ENCODE data around the gene ARHGEF33. TPM values are rescaled to one million over a fixed set of nuclear protein-coding genes. Genes with fewer than 3 reads are reported as not detected.

Gene ARHGEF33
- total RNA-seq, 2 donors from 2014 or later: 0.96 to 2.2 TPM

GRCh38 chr2:39000552-39000951 lies 110.9 kb downstream of the ARHGEF33 start:
- Histone ChIP-seq H3K27ac (no peak overlapping the region), H3K4me3 (no peak overlapping the region), H3K27me3 (replicated peaks; ENCODE audit: insufficient read depth) (no peaks in the 10 kb centered on the region), H3K36me3 (peaks cover 0 to 3% of the 10 kb centered on the region in 2 donors), H3K4me1 (replicated peaks) (no peaks in the 10 kb centered on the region), H3K9me3 (no peaks in the 10 kb centered on the region)
- 77% methylated on average over 2 of the region's 2 CpGs for WGBS
- DNase-seq (ENCODE audit: low spot score): no peak
- intact Hi-C loops (cut with DNase I): no loop called here
- TF ChIP-seq POLR2AphosphoS5 (IDR thresholded peaks at IDR 0.05) (no peak), CTCF (IDR thresholded peaks at IDR 0.05) (no peak), POLR2A (IDR thresholded peaks at IDR 0.05) (no peak)

- 72% methylated on average over 5 of the region's 5 CpGs for WGBS
- no peak overlapping the region for H3K4me3 ChIP-seq
- H3K4me1 ChIP-seq (replicated peaks): no peaks in the 10 kb centered on the region
- no peaks in the 10 kb centered on the region for H3K36me3 ChIP-seq
- TF ChIP-seq POLR2AphosphoS5 (IDR thresholded peaks at IDR 0.05): no peak
- no peak for TF ChIP-seq POLR2A (IDR thresholded peaks at IDR 0.05)
- TF ChIP-seq CTCF (IDR thresholded peaks at IDR 0.05): no peak
- DNase-seq (ENCODE audit: low spot score): no peak
- no peak overlapping the region for H3K27ac ChIP-seq
- no peaks in the 10 kb centered on the region for H3K27me3 ChIP-seq (replicated peaks; ENCODE audit: insufficient read depth)
- no peaks in the 10 kb centered on the region for H3K9me3 ChIP-seq
- intact Hi-C loops (cut with DNase I): no loop called here
These were observed 118.3 kb downstream of the ARHGEF33 start for GRCh38 chr2:39007875-39008504.

GRCh38 chr2:39008665-39009064 lies 119.0 kb downstream of the ARHGEF33 start:
- no peaks in the 10 kb centered on the region for H3K9me3 ChIP-seq
- intact Hi-C loops (cut with DNase I): no loop called here
- DNase-seq (ENCODE audit: low spot score): no peak
- H3K36me3 ChIP-seq: no peaks in the 10 kb centered on the region
- H3K4me3 ChIP-seq: no peak overlapping the region
- no peak overlapping the region for H3K27ac ChIP-seq
- TF ChIP-seq POLR2AphosphoS5 (IDR thresholded peaks at IDR 0.05) (no peak), CTCF (IDR thresholded peaks at IDR 0.05) (no peak), POLR2A (IDR thresholded peaks at IDR 0.05) (no peak)
- 94% methylated on average over 1 of the region's 1 CpG for WGBS
- no peaks in the 10 kb centered on the region for H3K4me1 ChIP-seq (replicated peaks)
- H3K27me3 ChIP-seq (replicated peaks; ENCODE audit: insufficient read depth): no peaks in the 10 kb centered on the region

- no peaks in the 10 kb centered on the region for H3K4me1 ChIP-seq (replicated peaks)
- intact Hi-C loops (cut with DNase I): no loop called here
- WGBS: 82% methylated on average over 3 of the region's 3 CpGs
- H3K4me3 ChIP-seq: no peak overlapping the region
- H3K9me3 ChIP-seq: no peaks in the 10 kb centered on the region
- no peak for TF ChIP-seq POLR2AphosphoS5 (IDR thresholded peaks at IDR 0.05)
- TF ChIP-seq CTCF (IDR thresholded peaks at IDR 0.05): no peak
- no peak for TF ChIP-seq POLR2A (IDR thresholded peaks at IDR 0.05)
- H3K27me3 ChIP-seq (replicated peaks; ENCODE audit: insufficient read depth): no peaks in the 10 kb centered on the region
- H3K36me3 ChIP-seq: no peaks in the 10 kb centered on the region
- DNase-seq (ENCODE audit: low spot score): no peak
- no peak overlapping the region for H3K27ac ChIP-seq
These were observed 124.2 kb downstream of the ARHGEF33 start for GRCh38 chr2:39013871-39014270.

- H3K27me3 ChIP-seq (replicated peaks; ENCODE audit: insufficient read depth): no peaks in the 10 kb centered on the region
- H3K9me3 ChIP-seq: no peaks in the 10 kb centered on the region
- no peak overlapping the region for H3K27ac ChIP-seq
- 96% methylated on average over 1 of the region's 1 CpG for WGBS
- TF ChIP-seq POLR2A (IDR thresholded peaks at IDR 0.05): no peak
- no peak for TF ChIP-seq CTCF (IDR thresholded peaks at IDR 0.05)
- no peak for TF ChIP-seq POLR2AphosphoS5 (IDR thresholded peaks at IDR 0.05)
- no peak overlapping the region for H3K4me3 ChIP-seq
- no peaks in the 10 kb centered on the region for H3K36me3 ChIP-seq
- H3K4me1 ChIP-seq (replicated peaks): no peaks in the 10 kb centered on the region
- intact Hi-C loops (cut with DNase I): no loop called here
- DNase-seq (ENCODE audit: low spot score): no peak
These were observed 125.7 kb downstream of the ARHGEF33 start for GRCh38 chr2:39015424-39015823.

Data from prostate gland (tissue), 2 donors.